GM18499 (cell line): ENCODE data around the gene BRAT1.

Source experiments
- ATAC-seq: cut with Tn5 transposase; IDR thresholded peaks from one replicate; pipeline ENCODE4 v1.9.1; 2021; ENCODE audit warnings: moderate number of reproducible peaks; ENCODE audit not compliant: insufficient read depth, unreplicated experiment

Gene BRAT1

DNA sequence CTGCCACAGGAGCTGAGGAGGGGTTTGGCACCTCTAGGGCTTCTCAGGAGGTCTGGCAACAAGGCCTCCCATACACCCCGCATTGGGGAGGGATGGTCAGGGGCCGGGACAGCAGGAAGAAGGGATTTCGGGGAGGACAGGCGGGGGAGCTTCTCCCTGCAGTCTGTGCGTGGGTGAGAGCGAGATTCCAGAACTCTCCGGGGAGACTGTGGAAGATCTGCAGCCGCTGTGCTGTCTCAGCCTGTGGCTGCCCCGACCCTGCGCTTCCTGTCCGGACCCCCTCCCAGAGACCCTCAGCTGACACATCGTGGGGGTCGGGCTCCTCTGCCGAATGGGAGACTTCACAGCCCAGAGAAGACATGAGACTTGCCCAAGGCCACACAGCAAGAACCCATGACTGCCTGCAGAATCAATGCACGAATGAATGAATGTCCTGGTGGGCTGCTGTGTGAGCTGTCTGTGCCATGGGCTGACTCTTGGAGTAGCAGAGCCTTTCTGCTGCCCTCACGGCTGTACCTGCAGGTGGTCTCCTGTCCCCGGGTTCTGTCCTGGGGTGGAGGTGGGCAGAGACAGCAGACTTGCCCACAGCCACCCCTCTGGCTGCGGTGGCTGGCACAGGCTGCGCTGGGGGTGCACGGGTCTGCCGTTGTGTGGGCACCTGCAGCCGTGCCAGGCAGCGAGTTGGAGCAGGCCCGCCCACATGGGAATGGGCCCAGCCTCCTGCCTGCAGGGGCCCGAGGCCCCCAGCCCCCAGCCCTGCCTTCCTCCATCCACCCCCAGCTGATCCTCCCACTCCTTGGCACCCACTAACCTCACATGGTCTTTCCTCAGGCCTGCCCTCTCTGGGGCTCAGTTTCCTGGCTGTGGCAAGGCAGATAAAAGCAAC is 52.0 kb downstream of the BRAT1 start:
- ATAC-seq: no peak

DNA sequence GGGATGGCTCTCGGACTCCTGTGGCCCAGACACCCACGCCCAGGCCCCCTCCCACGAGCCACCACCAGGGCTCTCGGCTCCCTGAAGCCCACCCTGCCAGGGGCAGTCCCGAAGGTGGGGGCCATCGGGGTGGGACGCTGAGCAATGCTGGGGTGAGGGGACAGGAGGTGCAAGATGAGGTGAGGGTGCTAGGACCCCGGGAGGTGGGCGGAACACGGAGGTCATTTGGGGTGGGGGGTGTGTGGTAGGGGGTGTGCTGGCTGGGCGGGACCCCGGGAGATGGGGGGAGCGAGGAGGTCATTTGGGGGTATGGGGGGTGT is 52.7 kb downstream of the BRAT1 start:
- ATAC-seq: no peak

DNA sequence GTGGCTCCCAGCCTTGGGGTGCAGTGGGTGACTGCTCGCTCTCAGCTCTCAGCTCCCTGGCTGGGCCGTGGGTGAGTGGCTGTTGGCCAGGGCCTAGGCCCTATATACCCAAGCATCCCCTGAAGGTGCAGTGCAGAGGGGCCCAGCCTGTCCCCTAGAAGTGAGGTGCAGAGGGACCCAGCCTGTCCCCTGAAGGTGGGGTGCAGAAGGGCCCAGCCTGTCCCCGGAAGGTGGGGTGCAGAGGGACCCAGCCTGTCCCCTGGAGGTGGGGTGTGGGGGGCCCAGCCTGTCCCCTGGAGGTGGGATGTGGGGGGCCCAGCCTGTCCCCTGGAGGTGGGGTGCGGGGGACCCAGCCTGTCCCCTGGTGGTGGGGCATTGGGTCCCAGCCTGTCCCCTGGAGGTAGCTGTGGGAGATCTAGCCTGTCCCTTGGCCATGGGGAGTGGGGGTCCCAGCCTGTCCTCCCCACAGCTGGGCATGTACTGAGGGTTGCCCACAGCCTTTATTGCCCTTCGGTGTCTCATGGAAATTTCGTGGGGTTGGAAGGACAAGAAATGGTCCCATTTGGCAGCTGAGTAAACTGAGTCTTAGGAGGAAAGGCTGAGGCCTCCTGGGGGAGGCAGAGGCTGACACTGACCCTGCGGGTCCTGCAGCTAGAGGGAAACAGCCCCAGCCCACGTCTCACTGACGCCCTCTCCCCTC is 53.2 kb downstream of the BRAT1 start:
- ATAC-seq: no peak

- ATAC-seq: no peak
Measured at GRCh38 chr7:2500701-2501100, 54.6 kb downstream of the BRAT1 start.

DNA sequence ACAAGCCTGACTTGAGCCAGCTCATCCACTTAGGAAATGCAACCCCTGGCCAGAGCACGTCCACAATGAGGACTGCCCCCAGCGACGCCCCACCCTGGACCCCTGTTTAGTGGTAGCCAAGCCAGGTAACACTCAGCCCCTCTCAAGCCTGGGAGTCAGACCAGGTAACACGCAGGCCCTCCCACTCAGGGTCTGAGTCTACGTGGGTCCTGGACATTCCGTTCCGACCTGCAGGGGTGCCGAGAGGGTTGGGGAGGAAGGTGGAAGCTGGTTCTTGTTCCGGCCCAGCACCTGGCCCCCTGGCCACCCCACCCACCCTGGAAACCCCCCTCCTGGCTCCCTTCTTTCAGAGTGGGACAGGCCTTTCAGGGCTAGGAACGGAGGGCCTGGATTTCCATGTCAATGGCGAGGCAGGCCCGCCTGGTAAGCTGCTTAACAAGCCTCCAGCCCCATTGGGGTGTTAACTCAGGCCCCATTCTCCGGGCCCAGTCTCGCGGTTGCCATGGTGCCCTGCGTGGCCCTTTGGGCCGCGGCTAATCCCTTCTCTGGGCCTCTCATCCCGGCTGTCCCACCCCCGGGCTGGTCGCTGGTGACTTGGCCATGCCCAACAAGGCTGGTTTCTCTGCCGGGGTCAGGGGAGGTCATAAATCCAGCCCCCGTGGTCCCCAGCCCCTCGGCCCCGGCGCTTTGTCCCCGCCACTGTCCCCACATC is 55.4 kb downstream of the BRAT1 start:
- no peak for ATAC-seq

GRCh38 chr7:2499181-2499580 is 56.1 kb downstream of the BRAT1 start:
- no peak for ATAC-seq

DNA sequence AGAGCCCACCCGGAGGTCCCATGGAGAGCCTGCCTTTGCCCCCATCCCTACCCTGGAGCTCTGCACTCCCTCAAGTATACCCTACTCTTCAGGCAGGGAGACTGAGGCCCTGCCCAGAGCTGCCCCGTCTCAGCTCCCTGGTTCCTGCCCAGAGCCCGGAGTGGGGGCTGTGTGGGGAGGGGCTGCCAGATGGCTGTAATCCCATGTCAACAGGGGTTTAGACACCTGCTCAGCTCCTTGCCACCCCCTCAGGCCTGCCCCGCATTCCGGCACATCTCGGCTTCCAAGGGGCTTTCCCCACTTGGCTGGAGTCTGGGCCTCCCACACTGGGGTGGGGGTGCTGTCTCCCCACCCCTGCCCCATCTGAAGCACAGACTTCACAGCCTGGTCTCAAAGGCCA is 56.6 kb downstream of the BRAT1 start:
- no peak for ATAC-seq

- ATAC-seq: no peak
Measured at GRCh38 chr7:2497500-2498336, 57.6 kb downstream of the BRAT1 start.

DNA sequence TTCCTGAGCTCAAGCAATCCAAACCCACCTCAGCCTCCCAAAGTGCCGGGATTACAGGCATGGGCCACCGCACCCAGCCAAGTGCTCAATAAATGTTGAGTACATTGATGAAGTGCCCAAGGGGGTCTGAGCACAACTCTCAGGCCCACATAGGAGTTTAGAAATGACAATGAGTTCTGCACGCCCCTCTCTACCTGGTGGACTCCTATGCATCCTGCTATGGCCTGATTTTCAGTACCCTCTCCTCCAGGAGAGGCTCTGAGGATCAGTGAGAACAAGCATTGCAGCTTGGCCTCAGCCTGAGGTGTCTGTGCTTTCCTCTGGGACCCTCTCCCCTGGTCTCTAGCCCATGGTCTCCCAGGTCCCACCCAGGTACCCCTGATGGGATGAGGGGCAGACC is 58.3 kb downstream of the BRAT1 start:
- ATAC-seq: no peak

- ATAC-seq: no peak
Measured at GRCh38 chr7:2496375-2496774, 58.9 kb downstream of the BRAT1 start.

- ATAC-seq: no peak
Measured at GRCh38 chr7:2495418-2496299, 59.7 kb downstream of the BRAT1 start.

DNA sequence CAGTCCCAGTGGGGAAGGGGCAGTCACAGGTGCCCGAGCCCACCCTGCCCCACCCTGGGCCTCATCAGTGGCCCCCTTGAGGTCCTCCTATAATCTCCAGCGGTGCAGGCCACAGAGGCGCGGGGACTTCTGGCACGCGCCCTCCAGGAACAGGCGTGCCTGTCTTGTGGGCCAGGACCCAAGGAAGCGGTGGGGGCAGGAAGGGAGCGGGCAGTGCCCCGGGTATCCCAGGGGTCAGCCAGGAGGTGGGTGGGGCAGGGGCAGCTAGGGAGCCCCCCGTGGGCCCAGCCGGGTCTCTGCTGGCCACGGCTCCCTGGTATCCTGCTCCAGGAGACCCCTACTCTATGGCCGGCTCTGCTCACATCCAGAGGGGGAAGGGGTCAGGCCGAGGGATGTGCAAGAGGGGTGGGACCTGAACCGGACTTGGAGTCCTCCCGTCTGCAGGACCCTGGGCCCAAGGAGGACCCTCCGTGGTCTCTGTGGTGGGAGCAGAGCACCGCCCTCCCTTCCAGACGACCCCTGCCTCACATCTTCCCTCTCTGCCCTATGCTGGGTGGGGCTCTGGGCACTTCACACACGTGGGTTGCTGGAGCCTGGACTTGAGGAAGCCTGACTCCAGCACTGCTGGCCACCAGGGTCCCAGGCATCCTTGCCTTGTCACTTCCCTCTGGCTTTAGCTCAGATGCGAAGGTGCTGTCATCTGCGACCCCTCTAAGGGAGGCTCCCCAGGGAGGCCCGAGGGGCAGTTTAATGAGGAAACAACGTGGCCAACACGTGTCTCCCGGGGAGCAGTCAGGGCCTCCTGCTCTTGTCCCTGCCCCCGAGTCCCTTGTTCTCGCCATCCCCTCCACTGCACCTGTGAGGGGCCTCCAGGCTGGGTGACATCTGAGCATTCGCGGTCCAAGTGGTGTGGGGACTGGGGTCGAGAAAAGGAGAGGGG is 60.9 kb downstream of the BRAT1 start:
- no peak for ATAC-seq

GRCh38 chr7:2493205-2494164 is 61.8 kb downstream of the BRAT1 start:
- no peak for ATAC-seq

DNA sequence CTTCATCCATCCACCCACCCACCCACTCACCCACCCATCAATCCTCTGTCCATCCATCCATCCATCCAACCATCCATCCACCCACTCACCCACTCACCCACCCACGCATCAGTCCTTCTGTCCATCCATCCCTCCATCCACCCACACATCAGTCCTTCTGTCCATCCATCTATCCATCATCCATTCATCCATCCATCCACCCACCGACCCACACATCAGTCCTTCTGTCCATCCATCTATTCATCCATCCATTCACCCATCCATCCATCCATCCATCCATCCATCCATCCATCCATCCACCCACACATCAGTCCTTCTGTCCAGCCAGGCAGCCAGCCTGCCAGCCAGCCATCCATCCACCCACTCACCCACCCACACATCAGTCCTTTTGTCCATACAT is 63.3 kb downstream of the BRAT1 start:
- ATAC-seq: no peak

- no peak for ATAC-seq
Measured at GRCh38 chr7:2490181-2490651, 65.1 kb downstream of the BRAT1 start.

DNA sequence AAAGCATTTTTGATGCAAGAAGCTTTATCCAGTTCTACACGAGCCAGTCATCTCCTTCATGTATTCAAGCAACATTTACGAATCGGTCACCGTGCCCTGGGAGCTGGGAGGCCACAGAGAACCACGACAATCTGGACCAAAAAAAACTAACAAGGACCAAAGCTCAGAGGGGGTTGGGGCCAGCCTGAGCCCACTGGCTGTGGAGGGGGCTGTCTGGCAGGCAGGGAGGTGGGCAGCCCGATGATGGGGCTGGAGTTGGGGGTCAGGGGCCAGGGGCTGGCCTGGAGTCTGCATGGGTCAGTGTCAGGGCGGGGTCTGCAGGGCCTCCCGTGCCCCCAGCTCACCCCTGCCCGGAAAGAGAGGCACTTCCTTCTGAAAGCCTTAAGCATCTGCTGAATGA is 66.6 kb downstream of the BRAT1 start:
- ATAC-seq: no peak

- no peak for ATAC-seq
Measured at GRCh38 chr7:2488272-2488645, 67.1 kb downstream of the BRAT1 start.
